ENCODE results near the gene GRIA3.

DNA sequence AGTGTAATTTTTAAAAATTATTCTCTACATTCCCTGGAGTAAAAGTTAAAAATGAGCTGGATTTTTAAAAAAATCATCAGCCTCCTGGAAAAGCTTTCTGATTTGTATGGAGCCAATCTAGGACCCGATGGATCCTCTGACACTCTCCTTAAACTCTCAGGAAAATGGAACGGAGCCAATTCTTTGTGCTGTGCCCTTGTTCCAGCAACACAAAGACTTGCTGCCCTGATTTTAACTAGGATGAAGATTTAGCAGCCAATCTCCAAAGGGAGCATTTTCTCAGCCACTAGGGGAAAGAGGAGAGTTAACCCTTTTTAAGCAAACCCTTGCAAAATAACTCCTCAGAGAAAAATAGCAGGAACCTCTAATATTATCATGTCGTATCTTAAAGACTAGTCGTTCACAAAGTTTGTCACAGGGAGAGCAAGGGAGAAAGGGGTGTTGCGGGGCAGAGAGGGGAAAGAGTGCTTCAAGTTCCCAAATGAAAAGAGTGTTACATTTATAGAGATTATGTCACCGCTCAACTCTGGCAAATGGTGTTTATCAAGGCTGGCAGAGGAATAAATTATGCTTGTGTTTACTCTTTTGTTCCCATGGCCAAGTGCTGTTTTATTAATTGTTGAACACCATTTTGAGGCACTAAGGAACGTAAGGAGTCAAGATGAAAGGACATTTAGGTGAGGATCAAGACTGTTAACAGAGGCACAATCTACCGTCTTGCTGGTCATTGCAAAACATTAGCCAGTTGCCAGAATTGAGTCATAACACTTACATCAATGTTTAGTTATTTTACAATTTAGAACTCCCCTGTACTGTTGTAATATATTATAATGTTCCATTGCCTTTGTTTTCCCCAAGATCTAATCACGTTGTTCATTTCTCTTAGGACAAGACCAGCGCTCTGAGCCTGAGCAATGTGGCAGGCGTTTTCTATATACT is 298.1 kb downstream of the GRIA3 start:
- TF ChIP-seq POLR2A (IDR thresholded peaks at IDR 0.05; ENCODE audit: low read length) (no peak), GATA1 (IDR thresholded peaks at IDR 0.05; ENCODE audit: low read depth, low read length) (no peak)
